GM21423 (cell line): ENCODE measurements around the gene PLEKHG4.
A peak's percentile ranks its signal among the peaks of the same experiment; 100 is the strongest.

Experiments used
- ATAC-seq: cut with Tn5 transposase; IDR thresholded peaks from one replicate; pipeline ENCODE4 v1.9.1; 2021; ENCODE audit warnings: mild to moderate bottlenecking, moderate library complexity; ENCODE audit not compliant: unreplicated experiment

PLEKHG4 gene, protein sequence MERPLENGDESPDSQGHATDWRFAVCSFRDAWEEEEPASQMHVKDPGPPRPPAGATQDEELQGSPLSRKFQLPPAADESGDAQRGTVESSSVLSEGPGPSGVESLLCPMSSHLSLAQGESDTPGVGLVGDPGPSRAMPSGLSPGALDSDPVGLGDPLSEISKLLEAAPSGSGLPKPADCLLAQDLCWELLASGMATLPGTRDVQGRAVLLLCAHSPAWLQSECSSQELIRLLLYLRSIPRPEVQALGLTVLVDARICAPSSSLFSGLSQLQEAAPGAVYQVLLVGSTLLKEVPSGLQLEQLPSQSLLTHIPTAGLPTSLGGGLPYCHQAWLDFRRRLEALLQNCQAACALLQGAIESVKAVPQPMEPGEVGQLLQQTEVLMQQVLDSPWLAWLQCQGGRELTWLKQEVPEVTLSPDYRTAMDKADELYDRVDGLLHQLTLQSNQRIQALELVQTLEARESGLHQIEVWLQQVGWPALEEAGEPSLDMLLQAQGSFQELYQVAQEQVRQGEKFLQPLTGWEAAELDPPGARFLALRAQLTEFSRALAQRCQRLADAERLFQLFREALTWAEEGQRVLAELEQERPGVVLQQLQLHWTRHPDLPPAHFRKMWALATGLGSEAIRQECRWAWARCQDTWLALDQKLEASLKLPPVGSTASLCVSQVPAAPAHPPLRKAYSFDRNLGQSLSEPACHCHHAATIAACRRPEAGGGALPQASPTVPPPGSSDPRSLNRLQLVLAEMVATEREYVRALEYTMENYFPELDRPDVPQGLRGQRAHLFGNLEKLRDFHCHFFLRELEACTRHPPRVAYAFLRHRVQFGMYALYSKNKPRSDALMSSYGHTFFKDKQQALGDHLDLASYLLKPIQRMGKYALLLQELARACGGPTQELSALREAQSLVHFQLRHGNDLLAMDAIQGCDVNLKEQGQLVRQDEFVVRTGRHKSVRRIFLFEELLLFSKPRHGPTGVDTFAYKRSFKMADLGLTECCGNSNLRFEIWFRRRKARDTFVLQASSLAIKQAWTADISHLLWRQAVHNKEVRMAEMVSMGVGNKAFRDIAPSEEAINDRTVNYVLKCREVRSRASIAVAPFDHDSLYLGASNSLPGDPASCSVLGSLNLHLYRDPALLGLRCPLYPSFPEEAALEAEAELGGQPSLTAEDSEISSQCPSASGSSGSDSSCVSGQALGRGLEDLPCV

GRCh38 chr16:67279296-67280089 lies at the start of gene PLEKHG4:
Gene PLEKHG4 (plus strand): TSS chr16:67279532. CDS start chr16:67280045, 513 bp downstream.
- peak; percentile 79 for ATAC-seq

GRCh38 chr16:67229906-67230808 lies 49.2 kb upstream of the PLEKHG4 start:
- no peak for ATAC-seq

DNA sequence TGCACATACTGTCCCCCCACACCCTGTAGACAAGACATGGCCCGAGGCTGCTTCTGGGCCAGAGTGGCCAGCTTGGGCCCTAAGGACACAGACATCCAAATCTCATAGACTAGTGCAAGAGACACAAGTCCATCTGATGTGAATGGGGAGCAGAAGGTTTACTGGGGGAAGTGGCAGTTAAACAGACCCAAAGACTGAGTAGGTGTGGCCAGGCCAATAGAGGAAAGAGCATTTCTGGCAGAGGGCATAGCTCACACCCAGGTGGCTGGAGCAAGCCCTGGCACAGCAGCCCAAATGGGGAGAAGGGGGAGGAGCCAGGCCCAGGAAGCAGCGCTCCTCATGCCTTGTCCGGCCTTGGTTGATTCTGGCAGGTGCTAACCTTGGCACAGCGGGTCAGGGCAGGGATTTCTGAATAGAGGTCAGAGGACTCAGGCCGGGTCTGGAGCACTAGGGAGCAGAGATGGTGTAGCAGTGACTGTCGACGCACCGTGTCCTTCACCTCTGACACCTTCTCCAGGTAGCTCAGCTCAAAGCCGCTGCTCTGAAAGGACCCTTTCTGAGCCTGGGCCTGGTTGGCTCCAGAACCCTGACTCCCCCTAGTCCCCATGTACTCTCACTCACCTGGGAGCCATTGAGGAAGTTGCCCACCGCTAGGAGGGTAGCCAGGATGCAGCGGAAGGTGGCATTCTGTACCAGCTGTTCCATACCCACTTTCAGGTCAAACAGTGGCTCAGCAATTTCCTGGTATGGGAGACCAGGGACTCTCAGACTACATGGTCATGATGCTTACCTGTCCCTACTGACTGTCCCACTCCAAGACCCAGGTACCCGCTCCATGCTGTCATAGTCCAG lies 48.3 kb upstream of the PLEKHG4 start:
- no peak for ATAC-seq

- no peak for ATAC-seq
Observed at GRCh38 chr16:67233596-67233995, 45.7 kb upstream of the PLEKHG4 start.

DNA sequence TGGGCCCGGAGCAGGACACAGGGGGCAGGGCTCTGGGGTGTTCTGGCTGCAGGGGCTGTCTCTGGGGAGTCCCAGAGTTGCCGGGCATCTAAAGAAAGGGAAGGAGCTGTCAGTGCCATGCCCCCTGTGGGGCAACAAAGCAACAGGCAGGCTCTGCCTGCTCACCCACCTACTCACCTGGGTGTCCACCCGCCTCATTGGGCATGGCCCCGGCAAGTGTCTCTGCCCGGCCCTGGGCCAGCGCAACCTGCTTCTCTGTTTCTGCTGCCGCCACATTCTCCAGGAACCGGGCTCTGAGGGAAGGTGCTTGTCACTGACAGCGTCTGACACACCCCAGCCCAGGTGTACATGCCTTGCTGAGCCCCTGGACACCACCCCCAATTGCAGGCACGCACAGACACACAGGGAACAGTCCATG lies 45.1 kb upstream of the PLEKHG4 start:
- no peak for ATAC-seq

GRCh38 chr16:67235816-67236562 lies 43.3 kb upstream of the PLEKHG4 start:
- ATAC-seq = no peak

- ATAC-seq = no peak
Observed at GRCh38 chr16:67236563-67237395, 42.6 kb upstream of the PLEKHG4 start.

- no peak for ATAC-seq
Observed at GRCh38 chr16:67237396-67238277, 41.7 kb upstream of the PLEKHG4 start.

DNA sequence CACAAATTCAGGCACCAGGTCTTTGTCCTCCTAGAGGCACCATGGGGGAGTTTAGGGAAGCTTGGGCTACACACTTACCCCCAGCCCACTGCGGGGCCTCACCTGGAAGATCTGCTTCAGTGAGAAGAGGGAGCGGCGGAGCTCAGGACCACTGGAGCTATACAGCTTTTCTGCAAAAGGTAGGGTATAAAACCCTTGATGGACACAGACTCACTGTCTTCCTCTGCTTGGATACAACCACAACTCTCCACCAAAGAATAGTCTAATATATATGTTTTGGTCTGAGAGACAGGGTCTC lies 41.1 kb upstream of the PLEKHG4 start:
- no peak for ATAC-seq

GRCh38 chr16:67238806-67239470 lies 40.4 kb upstream of the PLEKHG4 start:
- ATAC-seq = no peak

DNA sequence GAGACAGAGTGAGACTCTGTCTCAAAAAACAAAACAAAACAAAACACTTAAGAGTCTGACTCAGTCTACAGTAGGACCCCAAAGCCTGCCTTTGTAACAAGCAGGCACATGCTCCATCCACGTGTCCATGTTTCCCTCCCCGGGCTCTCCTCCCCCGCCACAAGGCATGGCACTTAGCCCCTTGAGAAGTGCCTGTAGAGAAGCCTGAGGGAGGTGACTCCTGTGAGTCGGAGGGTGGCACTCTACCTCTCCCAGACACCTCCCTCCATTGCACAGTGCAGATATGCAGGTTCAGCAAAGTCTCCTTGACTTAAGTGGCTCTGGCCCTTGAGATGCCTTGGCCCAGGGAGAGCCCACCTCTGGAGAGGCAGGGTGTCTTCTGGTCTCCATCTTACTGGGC lies 38.8 kb upstream of the PLEKHG4 start:
- ATAC-seq = no peak

DNA sequence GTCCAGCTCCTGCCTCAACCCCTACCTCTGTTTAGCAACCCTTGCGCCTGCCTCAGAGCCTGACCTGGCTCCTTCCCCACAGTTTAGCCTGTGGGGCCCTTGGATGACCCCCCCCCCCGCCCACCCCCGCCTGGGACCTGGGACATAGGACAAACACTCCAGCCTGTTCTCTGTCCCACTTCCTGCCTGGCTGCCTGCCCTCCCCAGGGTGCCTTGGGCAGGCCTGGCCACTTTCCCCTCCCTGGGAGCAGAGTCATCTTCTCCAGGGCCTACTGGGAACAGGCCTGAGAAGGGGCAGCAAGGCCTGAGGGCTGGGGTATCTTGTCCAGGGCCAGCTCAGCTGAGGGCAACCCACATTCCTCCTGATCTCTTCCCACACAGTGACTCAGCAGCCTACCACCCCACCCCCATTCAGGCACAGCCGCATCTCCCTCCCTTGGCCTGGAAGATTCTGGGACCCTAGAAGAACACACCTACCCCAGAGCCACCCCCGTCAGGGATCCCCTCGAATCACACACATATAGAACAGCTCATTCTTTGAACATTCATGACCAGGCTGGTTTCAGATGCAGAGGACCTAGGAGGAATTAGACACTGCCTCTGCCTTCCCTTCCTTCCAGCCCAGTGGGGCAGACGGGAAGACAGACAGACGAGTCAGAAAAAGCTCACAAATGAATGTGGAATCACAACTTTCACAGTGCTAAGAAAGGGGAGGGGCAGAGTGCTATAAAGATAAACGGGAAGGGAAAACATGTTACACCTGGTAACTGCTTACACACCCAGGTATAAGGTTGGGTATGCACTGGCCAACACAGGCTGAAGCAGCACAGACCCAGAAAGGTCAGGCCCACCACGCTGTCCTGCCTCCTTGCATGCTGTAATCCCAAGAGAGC lies 38.1 kb upstream of the PLEKHG4 start:
- ATAC-seq = no peak

DNA sequence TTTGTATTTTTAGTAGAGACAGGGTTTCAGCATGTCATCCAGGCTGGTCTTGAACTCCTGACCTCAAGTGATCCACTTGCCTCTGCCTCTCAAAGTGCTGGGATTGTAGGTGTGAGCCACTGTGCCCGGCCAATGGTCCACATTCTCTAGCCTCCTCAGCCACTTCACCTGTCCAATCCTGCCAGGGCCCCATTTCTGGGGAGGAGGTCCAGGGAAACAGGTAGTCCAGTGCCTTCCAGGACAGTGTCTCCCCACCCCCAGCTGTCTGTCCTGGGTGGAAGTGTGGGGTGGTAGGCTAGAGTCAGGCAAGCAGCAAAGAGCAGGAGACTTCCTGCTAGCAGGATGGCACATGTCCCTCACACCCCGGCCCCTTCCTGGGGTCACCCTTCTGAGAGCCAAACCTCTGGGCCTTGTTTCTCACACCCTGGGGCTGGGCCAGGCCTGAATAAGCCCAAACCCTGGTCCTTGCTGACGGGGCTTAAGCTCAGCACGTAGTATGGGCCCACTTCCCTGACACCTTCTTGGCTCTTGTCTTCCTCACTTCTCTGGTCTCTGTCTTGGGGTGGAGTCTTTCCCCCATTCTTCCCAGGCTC lies 37.1 kb upstream of the PLEKHG4 start:
- no peak for ATAC-seq

- ATAC-seq = no peak
Observed at GRCh38 chr16:67243481-67243880, 35.9 kb upstream of the PLEKHG4 start.
